HEK293T (cell line): ENCODE data around the gene PAK3.

Source experiments
- CTCF ChIA-PET: fragments of 350-600 bp; formaldehyde crosslinking; extraction: SDS; loops from one replicate; lab custom pipeline; 2021; ENCODE audit warnings: antibody characterized with exemption, inconsistent platforms; lab: Yijun Ruan, JAX
- POLR2A ChIA-PET: fragments of 350-600 bp; formaldehyde crosslinking; extraction: SDS; loops from one replicate; lab custom pipeline; 2020; ENCODE audit warnings: antibody characterized with exemption, inconsistent platforms; lab: Yijun Ruan, JAX
- DNase-seq: peaks from one replicate; pipeline ENCODE4 v3.0.0; 2012; ENCODE audit warnings: mixed read lengths; ENCODE audit errors: extremely low spot score
- ARNT ChIP-seq: fragments of 450-650 bp; IDR thresholded peaks from 2 replicates; pipeline ENCODE4 v1.6.1; 2017; ENCODE audit warnings: mild to moderate bottlenecking
- BHLHE40 ChIP-seq: fragments of 450-650 bp; IDR thresholded peaks from 2 replicates; pipeline ENCODE4 v1.6.1; 2016; ENCODE audit warnings: mild to moderate bottlenecking, moderate library complexity, borderline replicate concordance
- CTBP1 ChIP-seq: fragments of 450-650 bp; IDR thresholded peaks from 2 replicates; pipeline ENCODE4 v1.6.1; 2016; ENCODE audit warnings: borderline replicate concordance
- ELF4 ChIP-seq: fragments of 450-650 bp; IDR thresholded peaks from 2 replicates; pipeline ENCODE4 v1.6.1; 2017; ENCODE audit warnings: antibody characterized with exemption
- FOXA1 ChIP-seq: fragments of 450-650 bp; IDR thresholded peaks from 2 replicates; pipeline ENCODE4 v1.6.1; 2016; ENCODE audit warnings: mild to moderate bottlenecking
- FOXK2 ChIP-seq: fragments of 450-650 bp; IDR thresholded peaks from 2 replicates; pipeline ENCODE4 v1.6.1; 2016; ENCODE audit warnings: mild to moderate bottlenecking
- FOXM1 ChIP-seq: fragments of 450-650 bp; IDR thresholded peaks from 2 replicates; pipeline ENCODE4 v1.6.1; 2017; ENCODE audit warnings: mild to moderate bottlenecking, borderline replicate concordance
- HDGF ChIP-seq: fragments of 450-650 bp; IDR thresholded peaks from 2 replicates; pipeline ENCODE4 v1.6.1; 2017; ENCODE audit warnings: antibody characterized with exemption, borderline replicate concordance
- L3MBTL2 ChIP-seq: fragments of 450-650 bp; conservative IDR thresholded peaks from 2 replicates; pipeline ENCODE4 v1.6.1; 2016; ENCODE audit warnings: mild to moderate bottlenecking
- LEF1 ChIP-seq: fragments of 450-650 bp; IDR thresholded peaks from 2 replicates; pipeline ENCODE4 v1.6.1; 2017; ENCODE audit warnings: mild to moderate bottlenecking, borderline replicate concordance
- NFRKB ChIP-seq: fragments of 450-650 bp; IDR thresholded peaks from 2 replicates; pipeline ENCODE4 v1.6.1; 2016; ENCODE audit warnings: mild to moderate bottlenecking, moderate library complexity
- SP1 ChIP-seq: fragments of 450-650 bp; IDR thresholded peaks from 2 replicates; pipeline ENCODE4 v1.6.1; 2017
- SUZ12 ChIP-seq: fragments of 450-650 bp; IDR thresholded peaks from 2 replicates; pipeline ENCODE4 v1.6.1; 2016; ENCODE audit warnings: mild to moderate bottlenecking
- TARDBP ChIP-seq: fragments of 450-650 bp; IDR thresholded peaks from 2 replicates; pipeline ENCODE4 v1.6.1; 2016
- ZNF384 ChIP-seq: fragments of 450-650 bp; IDR thresholded peaks from 2 replicates; pipeline ENCODE4 v1.6.1; 2016
- TF ChIP-seq, protein P1 (sequence below): fragments of 450-650 bp; IDR thresholded peaks from 2 replicates; pipeline ENCODE4 v1.6.1; 2016

PAK3 gene

DNA sequence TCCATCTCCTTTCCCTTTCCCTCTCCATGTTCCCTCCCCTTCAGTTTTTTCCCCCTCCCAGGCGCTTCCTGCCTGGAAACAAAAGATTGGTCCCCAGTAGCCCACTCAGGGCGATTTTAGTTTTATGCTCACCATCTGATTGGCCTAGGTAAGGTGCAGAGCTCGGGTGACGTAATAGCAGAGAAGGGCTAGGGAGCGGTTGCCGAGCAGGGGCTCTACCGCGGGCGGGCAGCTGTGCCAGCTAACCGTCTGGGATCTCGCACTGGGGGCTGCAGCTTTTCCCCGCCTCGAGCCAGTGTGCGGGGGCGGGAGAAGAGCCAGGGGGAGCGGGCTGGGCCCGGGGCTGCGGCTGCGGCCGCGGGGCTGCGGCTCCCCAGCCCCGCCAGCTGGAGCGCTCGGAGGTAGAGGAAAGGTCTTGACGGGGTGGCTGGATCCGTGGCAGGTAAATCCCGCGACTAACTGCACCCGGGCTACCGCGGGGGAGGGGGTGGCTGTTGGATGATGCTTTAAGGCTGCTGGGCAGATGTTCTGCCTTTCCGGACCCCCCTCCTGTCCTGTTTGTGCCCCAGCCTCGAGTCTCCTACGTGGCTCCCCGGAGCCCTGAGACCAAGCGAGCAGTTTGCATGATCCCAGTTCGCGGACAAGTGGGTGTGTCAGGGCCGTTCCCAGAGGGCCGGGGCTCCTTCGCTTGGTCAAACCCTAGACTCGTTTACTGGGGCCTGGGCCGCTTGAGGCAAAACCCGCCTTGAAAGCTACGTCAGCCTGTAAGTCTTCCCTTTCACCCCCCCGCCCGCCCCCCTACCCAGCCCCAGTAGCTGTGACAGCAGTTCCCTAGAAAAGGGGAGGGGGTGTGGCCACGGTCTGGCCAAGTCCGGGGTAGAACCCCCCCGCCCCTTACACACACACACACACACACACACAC, at the start of gene PAK3:
Gene PAK3, plus strand, starts transcription at position 218 of the 922 bp plus-strand sequence. CDS start 26,913 bp downstream, outside the sequence.
- DNase-seq, result peak; percentile 51
- TF ChIP-seq HDGF (no peak), L3MBTL2 (no peak), SUZ12 (no peak), NFRKB (no peak), ARNT (no peak), TARDBP (no peak), FOXA1 (no peak), FOXM1 (no peak), LEF1 (no peak), BHLHE40 (no peak), CTBP1 (no peak)
- ChIA-PET POLR2A (interaction anchor here (1.1 kb wide), 1 partner anchor 25 kb away, joined by 4 read pairs; no protein-coding TSS in a partner anchor), CTCF (interaction anchor here (0.9 kb wide), 1 partner anchor 260 kb away, joined by 3 read pairs; no protein-coding TSS in a partner anchor)

GRCh38 chrX:111047575-111047974, 48.4 kb upstream of the PAK3 start:
- TF ChIP-seq FOXK2, result no peak
- TF ChIP-seq, protein P1, sequence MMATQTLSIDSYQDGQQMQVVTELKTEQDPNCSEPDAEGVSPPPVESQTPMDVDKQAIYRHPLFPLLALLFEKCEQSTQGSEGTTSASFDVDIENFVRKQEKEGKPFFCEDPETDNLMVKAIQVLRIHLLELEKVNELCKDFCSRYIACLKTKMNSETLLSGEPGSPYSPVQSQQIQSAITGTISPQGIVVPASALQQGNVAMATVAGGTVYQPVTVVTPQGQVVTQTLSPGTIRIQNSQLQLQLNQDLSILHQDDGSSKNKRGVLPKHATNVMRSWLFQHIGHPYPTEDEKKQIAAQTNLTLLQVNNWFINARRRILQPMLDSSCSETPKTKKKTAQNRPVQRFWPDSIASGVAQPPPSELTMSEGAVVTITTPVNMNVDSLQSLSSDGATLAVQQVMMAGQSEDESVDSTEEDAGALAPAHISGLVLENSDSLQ, result no peak
- TF ChIP-seq HDGF, result no peak
- no peak for TF ChIP-seq FOXA1
- TF ChIP-seq CTBP1, result no peak
- no peak for TF ChIP-seq LEF1
- no peak for TF ChIP-seq NFRKB
- no peak for TF ChIP-seq BHLHE40
- no peak for TF ChIP-seq SUZ12
- no peak for TF ChIP-seq FOXM1
- no peak for TF ChIP-seq SP1
- no peak for TF ChIP-seq ARNT
- no peak for TF ChIP-seq ELF4
- TF ChIP-seq L3MBTL2, result no peak
- TF ChIP-seq ZNF384, result no peak
- ChIA-PET CTCF (no interaction called here), POLR2A (no interaction called here)
- no peak for DNase-seq

GRCh38 chrX:111052478-111052877, 43.5 kb upstream of the PAK3 start:
- no peak for TF ChIP-seq FOXA1
- ChIA-PET CTCF (no interaction called here), POLR2A (no interaction called here)
- no peak for DNase-seq

GRCh38 chrX:111071542-111072277, 24.3 kb upstream of the PAK3 start:
- POLR2A ChIA-PET, result no interaction called here
- no peak for TF ChIP-seq LEF1
- TF ChIP-seq CTBP1, result no peak
- TF ChIP-seq, protein P1, result no peak
- no peak for TF ChIP-seq FOXK2
- TF ChIP-seq HDGF, result no peak
- TF ChIP-seq NFRKB, result no peak
- no peak for TF ChIP-seq ZNF384
- no peak for TF ChIP-seq SP1
- no peak for TF ChIP-seq ARNT
- TF ChIP-seq TARDBP, result no peak
- TF ChIP-seq FOXA1, result no peak
- no peak for TF ChIP-seq SUZ12
- no peak for TF ChIP-seq L3MBTL2
- no peak for TF ChIP-seq ELF4

GRCh38 chrX:111083081-111083480, 12.9 kb upstream of the PAK3 start:
- DNase-seq, result no peak
- POLR2A ChIA-PET, result no interaction called here
- CTCF ChIA-PET, result no interaction called here
- TF ChIP-seq NFRKB (no peak), FOXM1 (no peak), SUZ12 (no peak), CTBP1 (no peak)

More at GRCh38 chrX:111071542-111072277, 24.3 kb upstream of the PAK3 start:
- CTCF ChIA-PET, result interaction anchor here (0.7 kb wide), 1 partner anchor 25 kb away, joined by 3 read pairs; no protein-coding TSS in a partner anchor
- DNase-seq, result no peak

GRCh38 chrX:111086591-111087006, 9.4 kb upstream of the PAK3 start:
- CTCF ChIA-PET, result interaction anchor here (0.7 kb wide), 1 partner anchor 11 kb away, joined by 4 read pairs; no protein-coding TSS in a partner anchor
- TF ChIP-seq CTBP1 (no peak), FOXA1 (no peak), SUZ12 (no peak), SP1 (no peak), HDGF (no peak), L3MBTL2 (no peak), ELF4 (no peak), BHLHE40 (no peak), FOXM1 (no peak), TARDBP (no peak), FOXK2 (no peak), ARNT (no peak), NFRKB (no peak), ZNF384 (no peak), LEF1 (no peak)
- TF ChIP-seq, protein P1, result no peak
- DNase-seq, result no peak
- POLR2A ChIA-PET, result no interaction called here
